GDM1 (cell line): Measurements from ENCODE around the gene ANKRD33.

Experiments
- DNase-seq: peaks from one replicate; lab custom pipeline; 2025; lab: John Stamatoyannopoulos, UW

The ANKRD33 gene

DNA sequence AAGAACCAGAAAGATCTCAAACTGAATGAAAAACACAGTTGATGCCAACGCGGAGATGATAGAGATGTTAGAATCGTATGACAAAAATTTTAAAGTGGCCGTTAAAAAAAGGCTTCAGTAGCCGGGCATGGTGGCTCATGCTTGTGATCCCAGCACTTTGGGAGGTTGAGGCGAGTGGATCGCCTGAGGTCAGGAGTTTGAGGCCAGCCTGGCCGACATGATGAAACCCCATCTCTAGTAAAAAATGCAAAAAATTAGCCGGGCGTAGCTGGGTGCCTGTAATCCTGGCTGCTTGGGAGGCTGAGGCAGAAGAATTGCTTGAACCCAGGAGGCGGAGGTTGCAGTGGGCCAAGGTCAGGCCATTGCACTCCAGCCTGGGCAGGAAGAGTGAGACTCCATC lies 14.0 kb downstream of the ANKRD33 start:
- no peak for DNase-seq

DNA sequence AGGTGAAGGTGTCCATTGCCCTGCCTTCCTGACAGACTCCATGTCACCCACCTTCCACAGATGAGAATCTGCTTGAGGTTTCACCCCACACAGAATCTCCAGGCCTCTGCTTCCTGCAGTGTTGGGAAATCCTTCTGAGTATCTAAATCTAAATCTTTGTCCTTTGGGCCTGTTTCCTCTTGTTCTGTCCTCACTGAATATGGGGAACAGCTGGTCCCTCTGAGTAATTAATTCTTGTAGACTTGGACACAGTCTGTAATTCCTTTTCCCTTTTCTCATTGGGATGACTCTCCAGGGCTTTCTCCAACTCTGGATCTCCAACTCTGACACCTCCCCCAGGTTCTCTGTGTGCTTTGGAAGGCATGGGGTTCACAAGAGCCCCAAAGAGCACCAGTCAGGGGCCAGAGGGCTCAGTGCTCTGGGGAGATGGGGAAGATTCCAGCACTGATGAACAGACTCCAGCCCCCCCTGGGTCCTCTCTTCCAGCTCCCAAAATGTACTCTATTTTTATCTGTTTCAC lies 17.1 kb downstream of the ANKRD33 start:
- DNase-seq = no peak

DNA sequence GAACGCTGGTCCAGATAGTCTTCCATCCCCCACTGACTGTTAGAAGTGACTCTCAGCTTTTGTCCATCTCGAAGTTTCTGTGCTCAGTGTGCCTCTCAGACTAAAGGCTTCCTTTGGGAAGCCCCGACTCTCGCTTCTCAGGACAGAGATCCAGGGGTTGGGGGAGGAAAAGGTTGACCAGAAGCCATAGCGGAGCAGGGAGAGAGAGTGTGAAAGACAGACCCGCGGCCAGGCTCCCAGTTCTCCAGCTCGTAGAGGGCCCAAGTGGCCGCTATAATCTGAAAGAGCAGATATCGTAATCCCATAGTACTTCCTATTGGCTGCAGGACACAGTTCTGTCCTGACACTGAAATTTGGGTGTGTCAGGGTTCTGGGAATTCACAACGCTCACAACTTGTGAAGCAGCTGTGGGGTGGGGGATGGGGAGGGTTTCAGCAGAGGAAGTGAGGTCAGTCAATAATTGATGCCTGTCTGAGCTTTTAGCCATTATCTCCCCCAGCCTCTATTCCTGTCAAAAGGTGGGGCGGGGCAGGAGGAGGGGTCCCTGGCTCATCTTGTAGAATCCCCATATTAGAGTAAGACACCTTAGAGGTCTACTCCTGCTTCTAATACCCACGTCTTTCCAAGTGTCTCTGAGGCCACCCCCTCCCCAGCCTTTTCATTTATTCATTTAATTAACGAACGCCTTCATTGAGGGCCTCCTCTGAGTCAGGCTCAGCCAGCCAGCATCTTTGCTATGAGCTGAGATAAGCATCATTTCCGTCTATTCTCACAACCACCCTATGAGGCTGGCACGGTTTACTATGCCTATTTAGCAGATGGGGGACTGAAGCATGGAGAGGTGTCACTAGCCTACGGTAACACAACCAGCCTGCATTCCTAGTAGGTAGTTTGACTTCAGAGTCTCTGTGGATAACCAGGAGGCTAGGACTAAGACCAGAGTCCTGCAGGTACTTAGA lies 17.8 kb downstream of the ANKRD33 start:
- no peak for DNase-seq

- DNase-seq = no peak
Observed at GRCh38 chr12:51906430-51907082, 18.7 kb downstream of the ANKRD33 start.

DNA sequence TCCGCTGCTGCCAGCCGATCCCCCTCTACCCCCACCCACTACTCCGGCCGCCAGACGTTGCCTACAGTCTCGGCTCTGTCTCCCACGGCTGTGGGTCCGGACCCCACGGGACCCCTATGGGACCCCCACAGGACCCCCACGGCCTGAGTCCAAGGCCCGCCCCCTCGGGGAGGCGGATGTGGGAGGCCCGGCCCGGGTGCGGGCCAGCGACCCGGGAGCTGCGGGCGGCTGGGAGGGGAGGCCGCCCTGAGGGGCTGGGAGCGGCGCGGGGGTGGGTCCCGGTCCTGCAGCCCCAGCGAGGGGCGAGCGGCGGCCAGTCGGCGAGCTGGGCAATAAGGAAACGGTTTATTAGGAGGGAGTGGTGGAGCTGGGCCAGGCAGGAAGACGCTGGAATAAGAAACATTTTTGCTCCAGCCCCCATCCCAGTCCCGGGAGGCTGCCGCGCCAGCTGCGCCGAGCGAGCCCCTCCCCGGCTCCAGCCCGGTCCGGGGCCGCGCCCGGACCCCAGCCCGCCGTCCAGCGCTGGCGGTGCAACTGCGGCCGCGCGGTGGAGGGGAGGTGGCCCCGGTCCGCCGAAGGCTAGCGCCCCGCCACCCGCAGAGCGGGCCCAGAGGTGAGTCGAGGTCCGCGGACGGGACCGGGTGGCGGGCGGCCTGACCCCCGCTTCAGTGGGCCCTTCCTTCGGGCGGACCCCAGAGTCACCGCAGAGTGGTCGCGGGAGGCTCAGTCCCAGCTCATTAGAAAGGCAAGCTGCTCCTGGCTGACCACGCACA lies 19.4 kb downstream of the ANKRD33 start, which contains the start of gene ACVRL1:
Gene ACVRL1 (plus strand): TSS at position 422 of the 773 bp plus-strand sequence. CDS start 4,971 bp downstream, outside the sequence.
- DNase-seq = no peak

GRCh38 chr12:51907856-51908425 lies 20.0 kb downstream of the ANKRD33 start:
- no peak for DNase-seq

GRCh38 chr12:51908876-51909592 lies 21.1 kb downstream of the ANKRD33 start:
- DNase-seq = no peak

- no peak for DNase-seq
Observed at GRCh38 chr12:51910168-51910567, 22.3 kb downstream of the ANKRD33 start.

GRCh38 chr12:51910691-51911090 lies 22.8 kb downstream of the ANKRD33 start:
- DNase-seq = no peak

GRCh38 chr12:51911307-51911706 lies 23.4 kb downstream of the ANKRD33 start:
- DNase-seq = no peak

DNA sequence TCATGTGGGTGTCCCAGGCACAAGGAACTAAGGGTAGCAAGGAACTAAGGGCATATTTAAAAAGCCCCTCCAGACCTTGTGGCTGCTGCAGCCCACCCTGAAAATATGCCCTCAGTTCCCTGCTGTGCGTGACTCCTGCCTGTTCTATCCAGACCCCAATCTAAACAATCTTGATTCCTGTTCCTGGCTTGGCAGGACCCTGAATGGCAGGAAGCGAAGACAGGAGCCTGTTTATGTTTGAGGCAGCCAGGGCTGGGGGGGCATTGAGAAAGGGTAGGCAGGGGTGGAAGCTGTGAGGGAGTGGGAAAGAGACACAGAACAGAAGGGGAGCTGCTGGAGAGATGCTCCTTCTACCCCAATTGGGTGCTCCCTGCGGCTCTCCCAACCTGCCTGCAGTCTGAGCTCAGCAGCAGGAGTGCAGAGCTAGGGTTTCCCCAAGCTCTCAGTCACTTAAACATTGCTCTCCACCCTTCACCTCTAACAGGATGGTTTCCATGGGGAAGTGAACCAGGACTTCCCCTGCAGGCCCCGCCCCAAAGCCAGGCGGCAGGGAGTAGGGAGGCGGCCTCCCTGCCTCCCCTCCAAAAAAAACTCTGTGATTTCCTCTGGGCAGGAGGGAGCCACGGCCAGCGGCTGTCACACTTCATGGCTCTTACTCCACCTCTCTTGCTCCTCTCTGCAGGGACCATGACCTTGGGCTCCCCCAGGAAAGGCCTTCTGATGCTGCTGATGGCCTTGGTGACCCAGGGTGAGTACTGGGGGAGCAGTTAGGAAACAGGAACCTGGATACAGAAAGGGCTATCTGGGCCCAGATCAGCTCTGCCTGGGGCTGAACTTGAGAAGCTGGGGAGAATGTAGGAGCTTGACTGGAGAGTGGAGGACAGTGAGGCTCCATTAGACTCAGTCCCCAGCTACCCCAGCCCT lies 24.1 kb downstream of the ANKRD33 start:
- DNase-seq = no peak

DNA sequence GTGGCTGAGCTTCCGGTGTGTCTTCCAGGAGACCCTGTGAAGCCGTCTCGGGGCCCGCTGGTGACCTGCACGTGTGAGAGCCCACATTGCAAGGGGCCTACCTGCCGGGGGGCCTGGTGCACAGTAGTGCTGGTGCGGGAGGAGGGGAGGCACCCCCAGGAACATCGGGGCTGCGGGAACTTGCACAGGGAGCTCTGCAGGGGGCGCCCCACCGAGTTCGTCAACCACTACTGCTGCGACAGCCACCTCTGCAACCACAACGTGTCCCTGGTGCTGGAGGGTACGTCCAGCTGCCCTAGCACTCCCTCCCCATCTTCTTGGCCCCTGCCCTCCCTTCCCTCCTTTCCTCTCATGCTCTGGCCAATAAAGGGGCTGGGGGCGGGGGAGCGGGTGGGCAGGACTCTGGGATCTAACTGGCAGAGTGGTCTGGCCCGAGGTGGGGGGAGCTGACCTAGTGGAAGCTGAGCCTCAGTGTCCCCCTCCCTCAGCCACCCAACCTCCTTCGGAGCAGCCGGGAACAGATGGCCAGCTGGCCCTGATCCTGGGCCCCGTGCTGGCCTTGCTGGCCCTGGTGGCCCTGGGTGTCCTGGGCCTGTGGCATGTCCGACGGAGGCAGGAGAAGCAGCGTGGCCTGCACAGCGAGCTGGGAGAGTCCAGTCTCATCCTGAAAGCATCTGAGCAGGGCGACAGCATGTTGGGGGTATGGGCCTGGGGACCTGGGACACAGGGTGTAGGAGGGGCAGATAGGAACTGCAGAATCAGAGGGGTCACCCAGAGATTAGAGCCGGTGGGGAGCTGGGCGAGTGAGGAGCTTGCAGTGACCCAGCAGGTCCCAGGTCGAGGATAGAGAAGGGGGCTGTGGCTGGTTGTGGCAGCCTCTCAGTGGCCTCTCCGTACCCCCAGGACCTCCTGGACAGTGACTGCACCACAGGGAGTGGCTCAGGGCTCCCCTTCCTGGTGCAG lies 25.4 kb downstream of the ANKRD33 start:
- DNase-seq = no peak

DNA sequence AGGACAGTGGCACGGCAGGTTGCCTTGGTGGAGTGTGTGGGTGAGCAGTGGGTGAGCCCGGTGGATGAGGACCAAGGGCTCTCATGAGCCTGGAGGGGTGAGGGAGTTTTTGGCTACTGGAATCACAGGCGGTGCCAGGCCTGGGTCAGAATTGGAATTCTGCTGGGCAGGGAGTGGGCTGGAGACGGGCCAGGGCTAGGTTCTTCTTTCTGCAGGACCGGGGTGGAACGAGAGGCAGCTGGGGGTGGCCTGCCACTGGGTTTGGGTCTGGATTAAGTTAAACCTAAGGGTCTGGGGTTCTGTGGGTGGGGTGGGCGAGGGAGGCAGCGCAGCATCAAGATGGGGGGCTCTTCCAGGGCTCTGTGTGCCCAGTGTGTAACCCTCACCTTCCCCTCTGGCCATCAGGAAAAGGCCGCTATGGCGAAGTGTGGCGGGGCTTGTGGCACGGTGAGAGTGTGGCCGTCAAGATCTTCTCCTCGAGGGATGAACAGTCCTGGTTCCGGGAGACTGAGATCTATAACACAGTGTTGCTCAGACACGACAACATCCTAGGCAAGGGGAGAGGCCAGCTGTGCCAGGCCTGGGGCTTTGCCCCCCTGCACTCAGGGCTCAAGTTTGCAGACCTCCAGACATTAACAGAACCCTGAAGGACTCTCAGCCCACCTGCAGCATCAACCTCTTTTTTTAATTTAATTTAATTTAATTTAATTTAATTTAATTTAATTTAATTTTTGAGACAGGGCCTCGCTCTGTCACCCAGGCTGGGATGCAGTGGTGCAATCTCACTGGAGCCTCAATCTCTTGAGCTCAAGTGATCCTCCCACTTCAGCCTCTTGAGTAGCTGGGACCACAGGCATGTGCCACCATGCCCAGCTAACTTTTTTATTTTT lies 26.4 kb downstream of the ANKRD33 start:
- no peak for DNase-seq

GRCh38 chr12:51915003-51915625 lies 27.2 kb downstream of the ANKRD33 start:
- DNase-seq = no peak

- no peak for DNase-seq
Observed at GRCh38 chr12:51915951-51916350, 28.0 kb downstream of the ANKRD33 start.

DNA sequence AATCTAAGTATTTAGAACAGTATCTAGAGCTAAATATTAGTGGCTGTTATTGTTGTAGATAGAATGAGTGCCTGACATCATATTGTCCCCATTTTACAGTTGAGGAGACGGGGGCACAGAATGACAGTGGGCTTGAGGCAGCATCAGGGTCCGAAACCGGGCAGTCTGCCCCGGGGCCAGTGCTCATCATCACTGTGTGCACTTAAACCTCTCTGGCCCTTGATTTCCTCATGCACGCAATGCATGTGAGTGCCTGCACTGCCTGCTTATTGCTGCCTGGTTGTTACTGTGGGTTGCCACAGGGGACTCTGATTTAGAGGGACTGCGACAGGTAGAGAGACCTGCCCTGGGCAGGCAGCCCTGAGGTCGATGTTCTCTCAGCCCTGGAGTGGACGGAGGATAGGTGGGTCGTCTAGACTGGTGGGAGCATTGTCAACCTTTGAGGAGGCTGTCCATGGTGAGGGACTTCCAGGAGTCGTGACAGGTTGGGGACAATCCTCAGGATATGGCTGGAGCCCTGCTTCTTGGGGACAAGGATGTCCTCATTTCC lies 29.2 kb downstream of the ANKRD33 start:
- DNase-seq = no peak
